ENCODE data around the gene KIAA1958. TPM values are rescaled to one million over a fixed set of nuclear protein-coding genes. Genes with fewer than 3 reads are reported as not detected.

The KIAA1958 gene
- total RNA-seq, 1 experiment from 2014 or later: 18.5 TPM

GRCh38 chr9:112485574-112485973, 1.1 kb upstream of the KIAA1958 start:
- CTCF ChIA-PET: interaction anchor here (0.6 to 1.3 kb wide), 2 partner anchors 9 to 83 kb away, joined by 4 to 5 read pairs; no protein-coding TSS in a partner anchor
- no peak overlapping the region for H2AFZ ChIP-seq (ENCODE audit: low read depth, low read length, poor library complexity, severe bottlenecking)
- TF ChIP-seq YY1 (IDR thresholded peaks at IDR 0.05; ENCODE audit: extremely low read depth, insufficient replicate concordance, low read depth, low read length): no peak
- RAD21 ChIA-PET (ENCODE audit: low non-redundant PET in 1 of 2, low total read pairs in 2 of 2, uncharacterized antibody in 2 of 2, unreplicated experiment in 2 of 2): no interaction called here
- H3K4me3 ChIP-seq (replicated peaks in 1 of 2; ENCODE audit: low read depth in 1 of 2, low read length in 2 of 2): peak overlapping the region; percentile 76 to 78
- peak overlapping the region; percentile 87 for H3K4me2 ChIP-seq (ENCODE audit: low read length)
- H3K4me1 ChIP-seq (ENCODE audit: control insufficient read depth in 1 of 2, insufficient read depth in 2 of 2, low read length in 2 of 2): peaks cover 5 to 13% of the 10 kb centered on the region in 2 experiments
- no TSS peak for BruUV-seq (replicated peaks)
- no peaks in the 10 kb centered on the region for H3K27me3 ChIP-seq (ENCODE audit: insufficient read depth, low read length)
- ATAC-seq (no peak), DNase-seq (ENCODE audit: low read depth, low spot score) (no peak)
- peaks cover 6% of the 10 kb centered on the region for H4K20me1 ChIP-seq (ENCODE audit: insufficient read depth)
- peak overlapping the region; percentile 81; the same call in 1 of the 2 replicates for H3K27ac ChIP-seq (ENCODE audit: low read depth, low read length)
- no peaks in the 10 kb centered on the region for H3K36me3 ChIP-seq (ENCODE audit: control insufficient read depth in 1 of 2, insufficient read depth in 2 of 2, low read length in 2 of 2)
- no peaks in the 10 kb centered on the region for H3K9me3 ChIP-seq (ENCODE audit: control insufficient read depth in 1 of 2, insufficient read depth in 1 of 2, low read depth in 1 of 2, low read length in 2 of 2)
- intact Hi-C loops (cut with micrococcal nuclease): loop anchor here (10.0 kb wide), 1 partner anchor 229 kb away; the partner anchor contains the start of gene INIP
- peaks cover 31% of the 10 kb centered on the region for H3K79me2 ChIP-seq (ENCODE audit: insufficient read depth, low read length)
- peak overlapping the region; percentile 81 for H3K9ac ChIP-seq (ENCODE audit: low read length)
- H3K9me2 ChIP-seq (ENCODE audit: insufficient read depth): no peaks in the 10 kb centered on the region
- POLR2A ChIA-PET: no interaction called here

- H3K9me2 ChIP-seq (ENCODE audit: insufficient read depth): no peaks in the 10 kb centered on the region
- peak; percentile 44; the same call in 1 of the 2 replicates for TF ChIP-seq MAX (IDR thresholded peaks at IDR 0.05)
- TF ChIP-seq SRF (IDR thresholded peaks at IDR 0.05; ENCODE audit: low read depth): no peak
- TF ChIP-seq FOSL1 (IDR thresholded peaks at IDR 0.05; ENCODE audit: low read depth): no peak
- no peak for TF ChIP-seq YY1 (IDR thresholded peaks at IDR 0.05; ENCODE audit: extremely low read depth, insufficient replicate concordance, low read depth, low read length)
- TF ChIP-seq SIN3A (IDR thresholded peaks at IDR 0.05; ENCODE audit: low read depth): peak; percentile 38; the same call in 1 of the 2 replicates
- TF ChIP-seq EGR1 (IDR thresholded peaks at IDR 0.05; ENCODE audit: low read depth): 0 out of 2 replicates have a peak, but pooled peaks have one; percentile 34
- 0 out of 2 replicates have a peak, but pooled peaks have one; percentile 7 for TF ChIP-seq RAD21 (IDR thresholded peaks at IDR 0.05; ENCODE audit: low read depth)
- RAD21 ChIA-PET (ENCODE audit: low non-redundant PET in 1 of 2, low total read pairs in 2 of 2, uncharacterized antibody in 2 of 2, unreplicated experiment in 2 of 2): interaction anchor here in 1 of 2 experiments (0.7 to 1.0 kb wide), 2 partner anchors 107 to 108 kb away, joined by 3 to 8 read pairs; partner anchors contain the start of gene HSDL2
- POLR2A ChIA-PET: interaction anchor here (0.7 to 1.0 kb wide), 2 partner anchors 24 to 108 kb away, joined by 4 to 5 read pairs; no protein-coding TSS in a partner anchor
- H3K9ac ChIP-seq (ENCODE audit: low read length): peak overlapping the region; percentile 61
- BruUV-seq (replicated peaks): no TSS peak
- no peaks in the 10 kb centered on the region for H3K36me3 ChIP-seq (ENCODE audit: control insufficient read depth in 1 of 2, insufficient read depth in 2 of 2, low read length in 2 of 2)
- no peak overlapping the region for H2AFZ ChIP-seq (ENCODE audit: low read depth, low read length, poor library complexity, severe bottlenecking)
- H3K27ac ChIP-seq (ENCODE audit: low read depth, low read length): peak overlapping the region; percentile 66
- H3K4me2 ChIP-seq (ENCODE audit: low read length): peak overlapping the region; percentile 75
- ATAC-seq: peak; percentile 75
- peak; percentile 27 for DNase-seq (ENCODE audit: low read depth, low spot score)
- no peaks in the 10 kb centered on the region for H3K9me3 ChIP-seq (ENCODE audit: control insufficient read depth in 1 of 2, insufficient read depth in 1 of 2, low read depth in 1 of 2, low read length in 2 of 2)
- intact Hi-C loops (cut with micrococcal nuclease): loop anchor here (10.0 kb wide), 1 partner anchor 228 kb away; the partner anchor contains the start of gene INIP
- H3K4me3 ChIP-seq (replicated peaks in 1 of 2; ENCODE audit: low read depth in 1 of 2, low read length in 2 of 2): peak overlapping the region; percentile 71
- no peaks in the 10 kb centered on the region for H3K27me3 ChIP-seq (ENCODE audit: insufficient read depth, low read length)
- peaks cover 6% of the 10 kb centered on the region for H4K20me1 ChIP-seq (ENCODE audit: insufficient read depth)
- CTCF ChIA-PET: no interaction called here
- H3K79me2 ChIP-seq (ENCODE audit: insufficient read depth, low read length): peaks cover 39% of the 10 kb centered on the region
- peaks cover 5 to 13% of the 10 kb centered on the region in 2 experiments for H3K4me1 ChIP-seq (ENCODE audit: control insufficient read depth in 1 of 2, insufficient read depth in 2 of 2, low read length in 2 of 2)
Measured at GRCh38 chr9:112487008-112487798, 576 bp downstream of the KIAA1958 start.

All from HCT116 (cell line).